Chondrocyte (in vitro differentiated cells): ENCODE results near the gene ARID4A. TPM values are rescaled to one million over a fixed set of nuclear protein-coding genes. Genes with fewer than 3 reads are reported as not detected.
A peak's percentile ranks its signal among the peaks of the same experiment; 100 is the strongest.

ENCODE experiments used
- DNase-seq: peaks from one replicate; pipeline ENCODE4 v3.0.0; 2021; ENCODE audit warnings: mixed read lengths, low spot score
- H3K27ac Mint-ChIP-seq: one replicate; pipeline ENCODE4 v1.8.0; 2021; ENCODE audit warnings: mild to moderate bottlenecking, moderate library complexity, mixed read lengths; ENCODE audit not compliant: unreplicated experiment
- H3K27me3 Mint-ChIP-seq: 2 replicates; pipeline ENCODE4 v1.8.0; 2021; ENCODE audit warnings: low read depth, mixed read lengths
- H3K36me3 Mint-ChIP-seq: 2 replicates; pipeline ENCODE4 v1.8.0; 2021; ENCODE audit warnings: low read depth, mixed read lengths
- H3K4me1 Mint-ChIP-seq: 2 replicates; pipeline ENCODE4 v1.8.0; 2021; ENCODE audit warnings: low read depth, mild to moderate bottlenecking, mixed read lengths
- H3K4me3 Mint-ChIP-seq: one replicate; pipeline ENCODE4 v1.8.0; 2021; ENCODE audit warnings: mild to moderate bottlenecking, moderate library complexity, mixed read lengths; ENCODE audit not compliant: unreplicated experiment
- H3K9me3 Mint-ChIP-seq: 2 replicates; pipeline ENCODE4 v1.8.0; 2021; ENCODE audit warnings: low read depth, mixed read lengths
- CTCF ChIP-seq: fragments of 200-600 bp; sonication (generic); IDR thresholded peaks from 2 replicates; pipeline ENCODE4 v1.5.0; 2021; ENCODE audit warnings: antibody characterized with exemption, mild to moderate bottlenecking, moderate library complexity
- total RNA-seq: library from RNA; stranded (reverse); gene quantifications from 3 replicates; pipeline ENCODE4 v1.2.1, GENCODE V29; 2021

ARID4A gene
- total RNA-seq, 1 donor from 2014 or later = 14.0 TPM

- H3K9me3 Mint-ChIP-seq = no peaks in the 10 kb centered on the region
- no peaks in the 10 kb centered on the region for H3K27me3 Mint-ChIP-seq
- peaks cover 9% of the 10 kb centered on the region for H3K36me3 Mint-ChIP-seq
- no peak for TF ChIP-seq CTCF
- peaks cover 61% of the 10 kb centered on the region for H3K4me1 Mint-ChIP-seq
- no peak overlapping the region for H3K27ac Mint-ChIP-seq
- H3K4me3 Mint-ChIP-seq = no peak overlapping the region
- DNase-seq = no peak
Measured at GRCh38 chr14:58278177-58278576, 20.2 kb upstream of the ARID4A start.

- TF ChIP-seq CTCF = no peak
- H3K4me3 Mint-ChIP-seq = peak overlapping the region; percentile 46
Measured at GRCh38 chr14:58280954-58281787, 17.2 kb upstream of the ARID4A start.

GRCh38 chr14:58281969-58282368, 16.4 kb upstream of the ARID4A start:
- Mint-ChIP-seq H3K27ac (peak overlapping the region; percentile 95), H3K9me3 (no peaks in the 10 kb centered on the region), H3K27me3 (no peaks in the 10 kb centered on the region), H3K4me1 (peaks cover 53% of the 10 kb centered on the region), H3K4me3 (peak overlapping the region; percentile 46), H3K36me3 (peaks cover 29% of the 10 kb centered on the region)
- DNase-seq = no peak
- TF ChIP-seq CTCF = no peak

More at GRCh38 chr14:58280954-58281787, 17.2 kb upstream of the ARID4A start:
- H3K9me3 Mint-ChIP-seq = no peaks in the 10 kb centered on the region
- DNase-seq = no peak
- H3K27me3 Mint-ChIP-seq = no peaks in the 10 kb centered on the region
- H3K4me1 Mint-ChIP-seq = peaks cover 60% of the 10 kb centered on the region
- peaks cover 27% of the 10 kb centered on the region for H3K36me3 Mint-ChIP-seq
- H3K27ac Mint-ChIP-seq = peak overlapping the region; percentile 95

GRCh38 chr14:58282925-58283593, 15.3 kb upstream of the ARID4A start:
- Mint-ChIP-seq H3K9me3 (no peaks in the 10 kb centered on the region), H3K27ac (peak overlapping the region; percentile 70), H3K4me1 (peaks cover 62% of the 10 kb centered on the region), H3K27me3 (no peaks in the 10 kb centered on the region), H3K4me3 (no peak overlapping the region), H3K36me3 (peaks cover 34% of the 10 kb centered on the region)
- DNase-seq = no peak
- no peak for TF ChIP-seq CTCF

GRCh38 chr14:58283730-58284129, 14.6 kb upstream of the ARID4A start:
- Mint-ChIP-seq H3K4me1 (peaks cover 68% of the 10 kb centered on the region), H3K27ac (peak overlapping the region; percentile 70), H3K36me3 (peaks cover 39% of the 10 kb centered on the region), H3K27me3 (no peaks in the 10 kb centered on the region), H3K4me3 (no peak overlapping the region), H3K9me3 (no peaks in the 10 kb centered on the region)
- TF ChIP-seq CTCF = no peak
- DNase-seq = no peak
